A549 treated with DMSO at 1 μM for 4 hours (cell line): Measurements from ENCODE around the gene FAM47C. TPM values are rescaled to one million over a fixed set of nuclear protein-coding genes. Genes with fewer than 3 reads are reported as not detected.

Experiments used
- total RNA-seq: library from RNA; stranded (reverse); fragments of 200-300 nt; extraction: Qiagen RNA extraction; gene quantifications from 5 replicates; pipeline ENCODE4 v1.2.3, GENCODE V29; 2022; ENCODE audit warnings: low read depth

FAM47C gene
- total RNA-seq: not detected in 5 replicates

GRCh38 chrX:37008182-37008581 lies at the start of gene FAM47C:
Gene FAM47C (plus strand): TSS chrX:37008366. CDS start chrX:37008411, 45 bp downstream.

